GM19351 (cell line): ENCODE results near the gene CNKSR1.

Experiments
- ATAC-seq: cut with Tn5 transposase; IDR thresholded peaks from one replicate; pipeline ENCODE4 v1.9.1; 2021; ENCODE audit warnings: mild to moderate bottlenecking, moderate library complexity; ENCODE audit not compliant: unreplicated experiment

Gene CNKSR1

DNA sequence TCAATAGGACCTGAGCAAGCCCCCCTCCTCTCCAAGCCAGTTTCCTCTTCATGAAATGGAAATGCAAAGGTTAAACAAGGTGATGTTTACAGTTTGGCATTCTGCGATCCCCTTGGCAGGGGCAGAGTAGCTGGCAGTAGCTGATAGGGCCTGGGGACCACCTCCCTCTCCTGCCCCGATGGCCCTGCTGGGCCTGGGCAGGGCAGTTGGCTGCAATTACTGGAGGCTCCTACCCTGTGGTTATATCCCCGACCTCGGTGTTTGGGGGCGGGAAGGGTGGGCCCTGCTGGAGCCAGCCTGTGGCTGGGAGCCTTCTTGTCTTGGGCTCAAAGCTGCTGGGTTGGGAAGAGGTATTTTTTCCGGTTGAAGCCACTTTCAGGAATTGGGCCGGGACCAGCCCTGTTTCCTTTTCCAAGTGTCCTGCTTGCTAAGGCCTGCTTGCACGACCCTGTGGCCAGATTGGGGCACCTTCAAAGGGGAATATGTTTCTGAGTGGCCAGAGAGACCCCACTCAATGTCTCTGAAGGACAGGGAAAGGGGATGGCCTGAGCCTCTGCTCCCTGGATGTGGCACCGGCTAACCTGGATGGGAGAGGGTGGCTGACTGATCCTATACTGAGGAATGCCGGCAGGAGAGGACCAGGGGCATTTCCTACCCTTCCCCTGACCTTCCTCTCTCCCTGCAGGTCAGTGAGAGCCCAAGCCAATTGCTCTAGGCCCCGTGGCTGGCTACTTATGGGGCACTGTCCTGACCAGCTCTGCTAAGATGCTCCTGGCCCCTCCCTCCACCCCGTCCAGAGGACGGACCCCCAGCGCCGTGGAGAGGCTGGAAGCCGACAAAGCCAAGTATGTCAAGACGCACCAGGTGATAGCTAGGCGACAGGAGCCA, 16.5 kb upstream of the CNKSR1 start:
- ATAC-seq, result no peak

DNA sequence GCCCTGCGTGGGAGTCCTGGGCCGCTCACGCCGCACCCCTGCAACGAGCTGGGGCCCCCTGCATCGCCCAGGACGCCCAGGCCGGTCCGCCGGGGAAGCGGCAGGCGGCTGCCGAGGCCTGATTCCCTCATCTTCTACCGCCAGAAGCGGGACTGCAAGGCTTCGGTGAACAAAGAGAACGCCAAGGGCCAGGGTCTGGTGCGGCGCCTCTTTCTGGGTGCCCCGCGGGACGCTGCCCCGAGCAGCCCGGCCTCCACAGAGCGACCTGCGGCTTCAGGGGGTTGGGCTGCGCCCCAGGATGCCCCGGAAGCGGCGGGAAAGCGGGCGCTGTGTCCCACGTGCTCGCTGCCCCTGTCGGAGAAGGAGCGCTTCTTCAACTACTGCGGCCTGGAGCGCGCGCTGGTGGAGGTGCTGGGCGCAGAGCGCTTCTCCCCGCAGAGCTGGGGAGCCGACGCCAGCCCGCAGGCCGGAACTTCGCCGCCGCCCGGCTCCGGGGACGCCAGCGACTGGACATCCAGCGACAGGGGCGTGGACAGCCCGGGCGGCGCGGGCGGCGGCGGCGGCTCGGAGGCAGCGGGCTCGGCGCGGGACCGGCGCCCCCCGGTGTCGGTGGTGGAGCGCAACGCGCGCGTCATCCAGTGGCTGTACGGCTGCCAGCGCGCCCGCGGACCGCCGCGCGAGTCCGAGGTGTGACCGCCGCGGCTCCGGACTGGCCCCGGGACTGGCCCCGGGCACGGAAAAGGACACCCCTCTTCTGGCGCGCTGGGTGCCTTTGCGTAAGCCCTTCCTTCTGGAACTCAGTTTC, 15.7 kb upstream of the CNKSR1 start:
- no peak for ATAC-seq

DNA sequence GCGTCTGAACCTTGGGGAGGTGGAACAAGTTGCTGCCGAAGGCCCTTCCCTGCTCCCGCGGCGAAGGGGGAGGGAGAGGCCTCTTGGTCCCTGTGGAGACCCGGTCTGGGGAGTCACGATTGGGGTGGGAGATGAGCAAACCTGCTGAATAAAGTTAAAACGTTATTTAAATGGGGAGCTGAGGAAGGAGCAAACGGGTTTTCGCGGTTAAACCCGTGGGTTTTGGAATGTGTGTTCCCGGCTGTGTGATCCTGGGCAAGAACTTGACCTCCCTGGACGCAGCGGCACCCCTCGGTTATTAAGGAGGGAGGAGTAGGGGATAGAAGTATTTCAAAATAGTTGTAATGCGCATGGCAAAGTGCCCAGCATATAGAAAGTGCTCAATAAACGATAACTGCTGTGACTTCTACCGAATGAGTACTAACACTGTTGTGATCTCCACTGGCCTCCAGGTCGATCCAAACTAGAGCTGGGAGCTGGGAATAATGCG, 15.0 kb upstream of the CNKSR1 start:
- no peak for ATAC-seq

DNA sequence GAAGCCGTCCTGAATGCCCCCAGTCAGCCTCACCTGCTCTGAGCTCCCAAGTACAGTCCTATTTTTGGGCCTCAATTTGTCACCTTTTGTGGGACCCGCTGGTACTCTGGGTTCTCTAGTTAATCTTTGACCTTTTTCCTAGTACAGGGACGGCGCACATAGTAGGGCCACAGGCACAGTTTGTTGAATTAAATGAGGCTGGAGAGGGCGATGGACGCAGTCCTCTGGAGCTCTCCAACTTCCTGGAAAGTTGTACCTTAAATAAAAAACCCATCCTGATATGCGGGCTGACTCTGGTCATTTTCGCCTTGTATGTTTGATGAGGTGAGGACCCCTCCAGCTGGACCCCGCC, 13.6 kb upstream of the CNKSR1 start:
- ATAC-seq, result no peak

DNA sequence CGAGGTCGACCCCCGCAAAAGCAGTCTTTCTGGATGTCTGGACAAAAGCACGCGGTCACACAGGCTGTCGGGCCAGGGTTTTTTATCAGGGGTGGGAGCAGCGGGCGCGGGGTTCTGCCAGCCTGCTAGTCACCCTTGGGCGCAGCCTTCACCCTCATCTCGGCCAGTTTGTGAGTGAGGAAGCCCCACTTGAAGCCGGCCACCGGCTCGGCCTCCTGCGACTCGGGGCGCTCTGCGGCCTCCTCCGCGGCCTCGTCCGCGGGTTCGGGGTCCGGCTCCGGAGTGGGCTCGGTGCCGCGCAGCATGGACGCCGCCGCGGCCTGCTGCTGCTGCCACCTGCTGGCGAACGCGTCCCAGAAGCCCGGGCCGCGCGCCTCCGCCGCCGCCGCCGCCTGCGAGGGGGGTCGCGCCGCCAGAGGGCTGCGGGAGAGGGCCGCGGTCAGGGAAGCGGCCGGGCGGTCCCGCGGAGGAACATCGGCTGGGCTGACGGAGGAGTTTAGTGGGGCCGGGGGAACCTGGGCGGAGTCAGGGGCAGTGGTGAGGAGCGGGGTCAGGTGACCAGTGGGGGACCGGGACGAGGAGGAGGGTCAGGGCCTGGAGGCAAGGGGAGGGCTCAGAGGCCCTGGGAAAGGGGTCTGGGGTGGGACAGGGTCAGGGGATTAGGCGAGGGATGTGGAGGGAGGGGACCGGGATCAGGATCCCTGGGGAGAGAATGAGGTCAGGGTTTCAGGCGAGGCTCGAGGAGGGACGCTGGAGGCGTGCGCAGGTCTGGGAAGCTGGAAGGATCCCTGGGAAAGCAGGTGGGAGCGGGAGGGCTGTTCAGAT, 13.0 kb upstream of the CNKSR1 start:
- ATAC-seq, result no peak

DNA sequence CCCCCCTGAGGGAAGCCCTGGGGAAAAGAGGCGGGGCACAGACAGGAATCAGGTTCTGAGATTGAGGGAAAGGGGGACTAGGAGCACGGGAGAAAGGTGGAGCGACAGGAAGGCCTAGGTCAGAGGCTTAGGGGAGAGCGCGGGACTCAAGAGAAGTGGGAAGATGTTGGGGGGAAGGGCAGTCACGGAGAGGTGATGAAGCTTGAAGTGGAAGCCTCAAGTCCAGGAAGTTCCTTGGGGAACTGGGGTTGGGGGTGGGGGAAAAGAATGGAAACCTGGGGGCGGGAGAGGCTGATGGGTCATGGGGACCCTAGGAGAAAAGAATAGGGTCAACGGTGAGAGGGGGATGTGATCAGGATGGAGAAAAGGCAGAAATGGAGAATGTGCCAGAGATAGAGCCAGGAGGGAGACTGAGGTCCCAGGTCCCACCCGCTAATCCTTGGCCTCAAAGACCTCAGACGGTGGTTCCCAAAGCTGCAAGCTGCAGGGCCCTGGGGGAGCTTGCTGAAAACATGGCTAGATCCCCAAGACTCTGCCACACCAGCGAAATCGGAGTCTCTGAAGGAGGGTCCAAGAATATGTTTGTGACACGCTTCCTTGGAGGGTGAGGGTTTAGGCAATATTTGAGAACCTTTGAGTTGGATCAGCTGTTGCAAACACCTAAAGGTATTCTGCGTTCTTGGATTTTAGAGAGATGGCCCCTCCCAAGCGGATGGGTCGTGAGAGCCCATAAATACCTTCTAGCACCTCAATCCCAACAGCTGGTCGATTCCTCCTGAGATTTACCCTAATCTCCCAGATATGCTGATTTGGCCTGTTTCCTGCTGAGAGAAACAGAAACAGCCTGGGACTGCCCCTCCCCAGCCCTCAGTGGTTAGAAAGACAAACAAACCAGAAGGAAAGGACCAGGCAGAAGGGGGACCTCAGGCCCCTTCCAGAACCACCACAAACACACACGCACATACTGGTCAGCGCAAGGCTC, 12.1 kb upstream of the CNKSR1 start:
- no peak for ATAC-seq

DNA sequence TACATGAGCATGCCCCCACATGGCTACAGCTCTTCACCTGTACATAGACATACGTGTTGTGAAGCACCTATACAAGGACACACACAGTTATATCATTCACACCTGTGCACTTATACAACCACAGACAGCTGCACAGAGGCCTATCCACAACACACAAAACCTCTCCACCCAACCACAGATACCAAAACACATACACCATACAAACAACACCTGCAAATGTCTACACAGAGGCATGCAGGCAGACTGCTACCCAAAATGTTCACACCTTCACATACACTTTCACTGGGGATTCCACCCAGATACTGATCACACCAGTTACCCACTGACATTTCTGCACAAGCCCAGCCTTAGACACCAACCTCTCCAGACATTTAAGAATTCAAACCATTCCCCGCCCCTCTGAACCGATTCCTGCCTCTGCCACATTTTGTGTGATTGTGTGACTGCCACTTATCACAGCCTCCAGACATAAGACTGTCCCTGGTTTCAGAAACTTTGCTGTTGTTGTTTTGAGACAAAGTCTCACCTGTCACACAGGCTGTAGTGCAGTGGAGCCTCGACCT, 10.5 kb upstream of the CNKSR1 start:
- ATAC-seq, result no peak

DNA sequence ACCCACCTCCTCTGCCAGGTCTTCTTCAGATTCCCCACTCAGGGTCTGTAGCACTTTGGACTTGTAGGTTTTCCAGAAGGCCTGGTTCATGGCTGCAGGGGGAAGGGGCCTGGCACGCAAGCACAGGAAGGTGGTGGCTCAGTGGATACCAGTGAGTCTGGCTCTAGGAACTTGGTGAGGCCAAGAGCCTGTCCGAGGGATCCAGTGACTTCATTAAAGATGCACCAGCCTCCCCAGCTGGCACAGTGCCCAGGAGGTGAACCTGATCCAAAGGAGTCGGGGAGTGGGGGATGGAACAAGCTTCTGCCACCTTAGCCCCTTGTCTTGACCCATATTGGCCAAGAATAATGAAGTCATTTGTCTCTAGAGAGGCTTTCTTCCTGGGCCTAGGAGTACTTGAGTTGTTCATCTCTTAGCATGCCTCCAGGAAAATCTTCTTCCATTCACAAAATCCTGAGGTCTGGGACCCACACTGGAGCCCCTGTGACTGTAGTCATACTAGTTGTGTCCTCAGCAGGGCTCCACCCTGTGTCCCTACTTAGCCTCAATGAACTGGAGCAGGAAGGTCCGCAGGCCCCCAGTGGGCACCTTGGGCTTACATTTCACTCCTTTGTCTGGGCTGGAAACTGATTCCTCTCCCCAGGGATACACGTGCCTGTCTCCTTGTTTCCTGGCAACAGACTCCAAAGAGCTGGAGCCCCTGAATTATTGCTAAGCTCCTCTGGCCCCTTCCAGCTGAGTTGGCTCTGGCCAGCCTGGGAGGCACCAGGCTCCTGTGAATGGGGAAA, 8.7 kb upstream of the CNKSR1 start, which contains the start of gene C1orf232:
Gene C1orf232, minus strand, starts transcription at position 554 of the 788 bp plus-strand sequence. Its CDS starts 464 bp downstream, at position 90.
- no peak for ATAC-seq

DNA sequence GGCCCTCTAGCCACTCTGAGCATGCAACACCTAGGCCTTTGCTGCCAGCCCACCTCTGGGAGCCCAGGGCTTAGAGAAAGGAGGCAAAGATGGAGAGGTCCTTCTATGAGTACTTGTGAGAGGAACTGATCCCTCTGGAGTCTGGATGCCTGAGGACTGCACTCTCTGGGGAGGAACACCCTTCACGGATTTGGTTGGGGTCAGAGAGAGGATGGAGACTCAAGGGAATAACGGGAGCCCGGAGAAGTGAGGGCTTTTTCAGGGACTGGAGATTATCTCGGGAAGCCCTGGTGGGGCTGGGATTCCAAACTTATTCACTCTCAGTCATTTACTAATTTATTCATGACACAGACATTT, 8.1 kb upstream of the CNKSR1 start:
- no peak for ATAC-seq

DNA sequence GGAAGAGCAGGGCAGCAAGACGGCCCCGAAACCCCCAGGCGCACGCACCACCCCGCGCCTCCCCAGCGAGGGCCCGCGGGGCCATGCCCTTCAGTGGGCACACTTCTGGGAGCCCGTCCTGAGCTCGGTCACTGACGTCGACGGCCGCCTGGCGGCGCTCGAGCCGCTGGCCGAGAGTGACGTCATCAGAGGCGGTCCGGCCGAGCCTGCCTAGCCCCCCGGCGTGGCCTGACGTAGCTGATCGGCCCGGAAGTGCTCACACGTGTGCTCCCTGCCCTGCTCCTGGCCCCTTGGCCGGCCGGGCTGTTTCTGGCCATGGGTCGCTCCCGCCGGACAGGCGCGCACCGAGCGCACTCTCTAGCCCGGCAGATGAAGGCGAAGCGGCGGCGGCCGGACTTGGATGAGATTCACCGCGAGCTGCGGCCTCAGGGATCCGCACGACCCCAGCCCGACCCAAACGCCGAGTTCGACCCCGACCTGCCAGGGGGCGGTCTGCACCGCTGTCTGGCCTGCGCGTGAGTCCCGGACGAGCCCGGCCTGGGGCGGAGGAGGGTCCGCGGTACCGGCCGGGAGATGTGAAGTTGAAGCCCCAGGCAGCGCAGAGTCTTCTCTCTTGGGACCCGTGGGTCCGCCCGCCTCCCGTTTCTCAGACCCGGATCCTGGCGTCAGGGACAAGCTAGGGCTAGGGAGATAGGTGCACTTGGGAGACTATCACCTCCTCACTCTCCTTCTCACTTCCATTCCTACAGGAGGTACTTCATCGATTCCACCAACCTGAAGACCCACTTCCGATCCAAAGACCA, 7.4 kb upstream of the CNKSR1 start, which contains the start of gene ZNF593:
Gene ZNF593, plus strand, starts transcription at position 240 of the 803 bp plus-strand sequence. Its CDS starts 76 bp downstream, at position 316.
- peak; percentile 97 for ATAC-seq

DNA sequence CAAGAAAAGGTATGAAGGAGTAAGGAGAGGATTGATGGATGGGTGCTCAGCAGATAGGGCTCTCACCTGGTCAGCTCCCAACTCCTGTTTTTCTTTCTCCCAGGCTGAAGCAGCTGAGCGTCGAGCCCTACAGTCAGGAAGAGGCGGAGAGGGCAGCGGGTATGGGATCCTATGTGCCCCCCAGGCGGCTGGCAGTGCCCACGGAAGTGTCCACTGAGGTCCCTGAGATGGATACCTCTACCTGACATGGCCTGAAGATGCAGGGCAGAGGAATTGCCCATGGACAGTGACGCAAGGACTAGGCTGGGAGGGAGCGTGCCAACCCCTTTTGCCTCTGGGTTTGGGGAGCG, 6.8 kb upstream of the CNKSR1 start:
- ATAC-seq, result no peak

DNA sequence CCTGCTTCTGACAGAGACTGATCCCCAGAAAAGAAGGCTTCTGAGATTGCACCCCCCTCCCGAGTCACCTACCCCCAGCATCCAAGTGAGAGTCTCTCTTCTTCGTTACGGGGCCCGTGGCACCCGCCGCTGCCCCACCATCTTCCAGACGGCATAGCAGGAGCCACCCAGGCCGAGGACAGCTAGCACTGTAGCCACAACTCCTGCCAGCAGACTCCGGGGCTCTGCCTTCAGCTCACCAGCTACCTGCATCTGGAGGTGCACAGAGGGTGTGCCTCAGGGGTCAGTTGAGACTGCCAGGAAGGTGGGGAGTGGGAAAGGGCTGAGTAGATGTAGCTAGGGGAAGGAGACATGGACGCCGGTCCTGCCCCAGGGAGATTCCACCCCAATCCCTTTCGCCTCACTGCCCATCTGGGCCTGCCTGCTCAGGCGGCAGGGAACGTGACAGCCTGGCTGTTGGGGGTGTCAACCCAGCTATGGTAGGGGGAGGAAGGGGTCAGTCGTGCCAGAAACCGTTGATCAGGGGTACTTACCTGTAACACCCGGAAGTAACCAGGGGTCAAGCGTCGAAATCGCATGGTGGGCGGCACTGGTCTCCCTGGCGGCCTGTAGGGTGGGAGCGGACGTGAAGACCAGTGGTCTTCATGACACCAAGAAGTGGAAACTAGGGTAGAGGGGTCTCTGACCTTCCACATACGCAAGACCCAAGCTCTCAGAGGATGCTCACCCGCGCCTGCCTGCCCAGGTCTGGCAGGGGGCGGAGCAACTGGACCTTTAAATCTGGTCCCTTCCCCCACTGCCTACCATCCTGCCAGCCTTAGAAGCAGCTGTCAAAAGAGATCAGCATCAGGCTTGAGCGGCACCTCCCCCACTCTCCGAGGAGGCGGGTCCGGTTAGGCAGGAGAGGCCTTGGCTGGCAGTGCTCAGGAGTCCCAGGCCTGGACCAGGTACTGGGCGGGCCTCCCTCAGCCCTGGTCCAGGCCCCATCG, 5.9 kb upstream of the CNKSR1 start, which contains the start of gene ZNF593OS:
Gene ZNF593OS, minus strand, starts transcription at position 749 of the 989 bp plus-strand sequence. Its CDS starts 171 bp downstream, at position 578.
- ATAC-seq, result no peak

DNA sequence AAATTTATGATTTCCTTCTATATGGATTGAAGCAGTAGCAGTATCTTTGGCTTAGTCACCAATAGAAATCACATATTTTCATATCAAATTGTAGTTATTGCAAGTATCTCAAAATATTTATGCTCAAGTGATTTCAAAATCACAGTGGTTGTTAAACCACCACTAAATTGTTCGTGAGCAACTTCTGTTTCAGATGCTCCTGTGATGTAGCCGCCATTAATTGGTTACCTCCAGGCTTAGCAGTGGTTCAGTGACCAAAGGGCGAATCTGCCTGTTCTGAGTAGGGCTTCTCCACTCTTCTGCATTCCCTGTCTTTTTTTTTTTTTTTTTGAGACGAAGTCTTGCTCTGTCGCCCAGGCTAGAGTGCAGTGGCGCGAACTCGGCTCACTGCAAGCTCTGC, 1.9 kb upstream of the CNKSR1 start:
- no peak for ATAC-seq

DNA sequence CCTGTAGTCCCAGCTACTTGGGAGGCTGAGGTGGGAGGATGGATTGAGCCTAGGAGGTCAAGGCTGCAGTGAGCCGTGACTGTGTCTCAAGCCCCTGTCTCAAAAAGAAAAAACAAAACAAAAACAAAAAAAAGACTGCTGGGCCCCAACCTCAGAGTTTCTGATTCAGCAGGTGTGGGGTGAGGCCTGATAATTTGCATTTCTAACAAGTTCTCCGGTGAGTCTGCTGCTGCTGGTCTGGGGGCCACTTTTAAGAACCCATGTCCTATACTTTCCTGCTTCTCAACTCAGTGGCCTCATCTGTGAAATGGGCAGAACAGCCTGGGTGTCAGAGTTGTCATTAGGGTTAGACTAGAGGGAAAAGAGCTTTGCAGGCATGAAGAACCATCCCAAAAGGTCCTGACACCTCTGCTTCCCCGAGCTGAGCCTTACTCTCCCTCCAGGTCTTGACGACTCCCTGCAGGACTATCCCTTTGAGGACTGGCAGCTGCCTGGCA, 2.8 kb downstream of the CNKSR1 start:
- ATAC-seq, result no peak

DNA sequence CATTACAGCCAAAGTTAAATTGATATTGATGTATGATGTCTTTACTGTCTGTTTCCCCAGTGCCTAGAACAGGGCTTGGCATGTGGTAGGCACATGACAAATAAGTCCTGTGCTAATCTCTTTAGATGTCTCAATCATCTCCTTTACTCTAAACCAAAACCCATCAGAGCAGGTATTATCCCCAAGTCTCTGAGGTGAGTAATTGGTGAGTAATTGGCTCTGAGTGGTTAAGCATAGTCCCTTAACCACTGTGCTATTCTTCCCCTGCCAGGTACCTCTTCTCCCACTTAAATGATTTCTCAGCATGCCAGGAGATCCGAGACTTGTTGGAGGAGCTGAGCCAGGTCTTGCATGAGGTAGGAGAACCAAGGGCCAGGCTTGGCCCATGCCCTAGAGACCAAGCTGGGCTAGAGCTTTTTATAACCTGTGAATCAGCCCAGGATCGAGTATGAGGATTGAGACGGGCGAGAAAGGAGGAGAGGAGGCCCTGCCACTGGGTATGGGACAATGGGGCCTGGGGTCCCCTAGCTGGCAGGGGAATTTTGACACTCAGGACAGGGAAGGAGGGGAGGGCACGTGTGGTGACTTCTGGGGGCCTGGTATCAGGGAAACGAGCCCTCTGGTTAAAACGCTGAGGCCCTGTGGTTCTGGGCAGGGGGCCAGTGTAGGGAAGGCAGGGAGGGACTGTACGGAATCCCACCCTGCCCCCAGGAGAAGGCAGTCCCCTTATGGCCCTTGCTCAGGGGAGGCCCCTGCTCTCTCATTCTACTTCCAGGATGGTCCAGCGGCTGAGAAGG, 4.5 kb downstream of the CNKSR1 start:
- ATAC-seq, result no peak

DNA sequence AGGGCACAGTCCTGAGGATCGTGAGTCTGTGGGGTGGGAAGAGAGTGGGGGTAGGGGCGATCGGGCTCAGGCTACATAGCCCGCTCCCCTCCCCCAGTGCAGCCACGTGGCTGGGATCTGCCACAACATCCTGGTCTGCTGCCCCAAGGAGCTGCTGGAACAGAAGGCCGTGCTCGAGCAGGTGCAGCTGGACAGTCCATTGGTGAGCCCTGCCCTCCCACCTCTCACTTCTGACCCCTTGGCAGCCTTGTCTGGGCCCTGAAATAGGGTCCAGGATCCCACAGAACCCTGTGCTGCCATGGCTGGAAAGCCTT, 5.0 kb downstream of the CNKSR1 start:
- no peak for ATAC-seq
